Mucosa of stomach (tissue), 1 donor: Measurements from ENCODE around the gene SFI1.
"Not testable (repeated sequence)": the region's sequence is repeated elsewhere in the genome, so short reads cannot be mapped to it uniquely, and the experiment has no call there.

Experiments
- H3K27me3 ChIP-seq: one replicate; pipeline ENCODE4 v1.7.0; 2013; ENCODE audit warnings: mild to moderate bottlenecking, low read length; ENCODE audit not compliant: control insufficient read depth, insufficient read depth
- H3K36me3 ChIP-seq: one replicate; pipeline ENCODE4 v1.7.0; 2013; ENCODE audit warnings: low read length; ENCODE audit not compliant: control insufficient read depth, insufficient read depth
- H3K4me1 ChIP-seq: one replicate; pipeline ENCODE4 v1.7.0; 2013; ENCODE audit warnings: mild to moderate bottlenecking, low read length; ENCODE audit not compliant: control insufficient read depth, insufficient read depth
- H3K4me3 ChIP-seq: one replicate; pipeline ENCODE4 v1.7.0; 2013; ENCODE audit warnings: low read length
- H3K9ac ChIP-seq: one replicate; pipeline ENCODE4 v1.7.0; 2013; ENCODE audit warnings: mild to moderate bottlenecking, low read length, moderate library complexity
- H3K9me3 ChIP-seq: one replicate; pipeline ENCODE4 v1.7.0; 2013; ENCODE audit warnings: mild to moderate bottlenecking, low read length, moderate library complexity; ENCODE audit not compliant: control insufficient read depth
- donor health status: Pancreatic carcinoma.

The SFI1 gene

DNA sequence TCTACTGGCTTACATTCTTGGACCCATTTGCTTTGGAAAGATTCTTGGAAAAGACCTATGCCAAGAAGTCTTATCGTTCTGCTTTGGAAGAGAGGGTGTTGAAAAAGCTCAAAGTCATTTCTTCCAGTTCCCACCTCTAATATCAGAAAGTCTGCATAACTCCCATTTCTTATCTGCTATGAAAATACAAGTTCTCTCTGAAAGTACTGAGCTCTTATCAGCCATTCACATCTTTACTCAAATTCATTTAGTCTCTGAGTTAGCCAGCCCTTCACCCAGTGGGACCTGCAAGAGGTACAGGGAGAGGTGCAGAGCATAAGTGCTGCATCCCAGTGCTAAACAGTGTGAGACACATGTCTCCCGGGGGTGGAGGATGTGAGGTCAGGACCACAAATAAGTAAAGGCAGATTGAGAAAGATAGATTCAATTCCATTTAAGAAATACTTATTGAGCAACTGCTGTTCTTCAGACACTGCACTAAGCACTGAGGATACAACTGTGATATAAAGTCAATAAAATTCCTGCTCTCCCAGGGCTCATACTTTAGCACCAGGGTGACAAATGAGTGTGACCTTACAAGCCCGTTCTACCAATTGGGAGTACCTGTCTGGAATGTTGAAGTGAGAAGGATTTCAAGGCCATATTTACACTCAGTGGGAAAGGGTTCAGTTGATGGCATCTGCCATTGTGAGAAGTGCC, 89.0 kb downstream of the SFI1 start:
- H3K9me3 ChIP-seq = no peaks in the 10 kb centered on the region
- no peak overlapping the region for H3K4me3 ChIP-seq
- peaks cover 12% of the 10 kb centered on the region for H3K4me1 ChIP-seq
- H3K27me3 ChIP-seq = no peaks in the 10 kb centered on the region
- H3K9ac ChIP-seq = no peak overlapping the region
- no peaks in the 10 kb centered on the region for H3K36me3 ChIP-seq

DNA sequence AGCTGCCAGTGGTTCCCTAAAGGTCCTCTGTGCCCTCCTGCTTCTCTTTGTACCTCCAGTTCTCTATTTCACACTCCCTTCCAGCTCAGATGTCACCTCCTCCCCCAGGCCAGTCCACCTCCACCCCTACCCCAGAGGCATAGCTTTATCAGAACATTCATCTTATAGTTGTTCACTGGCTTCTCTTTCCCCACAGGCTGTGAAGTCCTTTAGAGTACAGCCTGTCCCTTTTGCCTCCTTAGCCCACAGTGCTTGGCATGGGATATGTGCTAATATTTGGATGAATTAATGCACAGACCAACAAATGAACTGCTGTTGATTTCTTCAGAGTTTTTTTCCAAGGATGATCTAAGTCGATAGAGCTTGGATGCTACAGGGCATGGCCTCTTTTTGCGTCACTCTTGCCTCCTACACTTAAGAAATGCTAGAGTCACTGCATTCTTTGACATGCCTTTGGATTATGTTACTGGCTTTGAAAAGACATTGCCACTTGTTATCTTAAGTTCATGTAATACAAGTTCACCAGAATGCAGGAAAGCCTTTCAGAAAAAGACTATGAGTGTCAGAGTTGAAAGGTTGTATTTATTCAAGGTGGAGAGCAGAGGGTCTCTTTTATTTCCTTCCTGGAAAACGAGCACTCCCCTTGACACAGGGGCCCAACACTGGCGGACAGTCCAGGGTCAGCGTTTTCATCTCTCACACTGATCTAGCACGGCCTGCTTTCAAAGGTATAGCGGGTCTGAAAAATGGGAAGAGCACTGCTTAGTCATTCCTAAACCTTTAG, 90.0 kb downstream of the SFI1 start:
- H3K27me3 ChIP-seq = no peaks in the 10 kb centered on the region
- peaks cover 8% of the 10 kb centered on the region for H3K4me1 ChIP-seq
- no peaks in the 10 kb centered on the region for H3K9me3 ChIP-seq
- no peaks in the 10 kb centered on the region for H3K36me3 ChIP-seq
- H3K4me3 ChIP-seq = no peak overlapping the region
- H3K9ac ChIP-seq = no peak overlapping the region

DNA sequence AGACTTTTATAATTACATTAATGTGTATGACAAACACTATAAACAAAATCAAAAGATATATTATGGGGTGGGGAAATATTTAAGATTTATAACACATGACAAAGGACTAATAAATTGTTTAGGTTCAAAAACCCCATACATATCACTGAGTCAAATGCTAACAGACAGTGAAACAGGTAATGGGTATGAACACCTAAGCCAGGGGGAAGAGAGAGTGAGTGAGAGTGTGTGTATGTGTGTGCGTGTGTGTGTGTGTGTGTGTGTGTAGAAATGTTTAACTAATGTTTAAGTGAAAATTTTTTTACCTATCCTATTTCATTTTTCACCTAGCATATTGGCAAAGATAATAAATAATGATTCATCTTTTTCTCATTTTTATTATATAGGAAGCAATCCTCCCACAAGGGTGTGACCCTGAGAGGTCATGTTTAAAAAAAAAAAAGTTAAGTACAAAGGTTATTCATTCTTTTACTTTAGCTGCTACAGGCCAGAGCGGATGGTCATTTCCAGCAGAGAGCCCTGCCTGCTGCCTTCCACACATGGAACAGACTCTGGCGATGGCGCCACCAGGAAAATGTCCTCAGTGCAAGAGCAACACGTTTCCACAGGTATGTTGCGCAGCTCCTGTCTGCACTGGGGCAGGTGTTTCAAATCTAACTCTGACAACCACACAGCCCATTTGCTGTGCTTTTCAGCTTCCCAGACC, 92.8 kb downstream of the SFI1 start:
- Histone ChIP-seq H3K9me3 (no peaks in the 10 kb centered on the region), H3K27me3 (no peaks in the 10 kb centered on the region), H3K36me3 (no peaks in the 10 kb centered on the region), H3K4me1 (peaks cover 8% of the 10 kb centered on the region), H3K9ac (no peak overlapping the region), H3K4me3 (no peak overlapping the region)

DNA sequence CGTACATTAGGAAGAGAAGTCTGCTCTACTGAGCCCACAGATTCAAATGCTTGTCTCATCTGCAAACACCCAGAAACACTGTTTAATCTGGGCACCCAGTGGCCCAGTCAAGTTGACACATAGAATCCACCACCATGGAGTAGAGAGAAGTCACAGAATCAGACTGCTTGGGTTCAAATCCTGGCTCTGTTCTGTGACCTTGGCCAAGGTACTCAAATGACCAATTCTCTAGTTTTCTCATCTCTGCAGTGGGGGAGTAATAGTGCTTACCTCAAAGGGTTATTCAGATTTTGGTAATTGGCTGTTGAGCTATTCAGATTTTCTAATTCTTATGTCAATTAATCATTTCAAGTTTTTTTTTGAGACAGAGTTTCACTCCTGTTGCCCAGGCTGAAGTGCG, 93.8 kb downstream of the SFI1 start:
- not testable (repeated sequence) for H3K27me3 ChIP-seq, H3K9ac ChIP-seq, H3K9me3 ChIP-seq, H3K4me3 ChIP-seq, H3K36me3 ChIP-seq, H3K4me1 ChIP-seq

DNA sequence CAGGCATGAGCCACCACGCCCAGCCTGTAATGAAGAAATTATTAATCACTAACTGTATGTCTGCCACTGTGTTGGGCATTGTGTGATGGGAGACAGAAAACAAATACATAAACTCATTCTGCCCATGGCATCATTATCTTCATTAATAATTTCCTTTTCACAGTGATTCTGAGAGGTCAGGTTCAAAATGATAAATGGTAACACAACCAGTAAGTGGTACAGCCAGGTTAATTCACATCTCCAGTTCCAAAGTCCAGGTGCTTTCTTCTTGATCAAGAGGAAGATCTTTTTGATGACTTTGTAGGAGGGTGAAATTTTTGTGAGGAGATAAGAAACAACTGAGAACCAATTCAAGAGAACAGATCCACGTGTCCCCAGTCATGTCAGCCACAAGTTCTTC, 98.9 kb downstream of the SFI1 start:
- H3K4me3 ChIP-seq = no peak overlapping the region

DNA sequence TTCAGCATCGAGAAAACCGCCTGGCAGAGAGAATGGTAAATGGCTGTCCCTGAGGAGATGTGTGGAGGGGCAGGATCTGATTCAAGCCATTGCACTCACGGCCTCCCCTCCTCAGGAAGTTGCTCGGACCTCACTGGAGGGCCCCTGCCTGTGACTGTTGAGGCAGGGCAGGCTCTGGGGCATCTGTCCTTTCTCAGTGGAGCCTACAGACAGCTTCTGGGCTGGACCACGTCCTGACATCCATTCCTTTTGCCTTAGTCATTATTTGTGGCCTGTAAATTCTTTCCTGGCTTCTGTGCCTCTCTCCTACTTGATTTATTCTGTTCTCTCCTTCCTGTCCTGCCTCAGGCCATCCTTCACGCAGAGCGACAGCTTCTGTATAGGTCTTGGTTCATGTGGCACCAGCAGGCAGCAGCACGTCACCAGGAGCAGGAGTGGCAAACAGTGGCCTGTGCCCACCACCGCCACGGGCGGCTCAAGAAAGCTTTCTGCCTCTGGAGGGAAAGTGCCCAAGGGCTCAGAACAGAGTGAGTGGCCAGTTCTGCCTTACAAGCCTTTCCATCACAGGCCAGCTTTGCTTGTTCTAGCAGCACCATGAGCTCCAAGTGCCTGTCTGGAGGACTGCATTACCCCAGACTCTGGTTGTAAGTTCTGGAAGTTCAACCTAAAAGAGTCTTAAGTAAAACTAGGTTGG, 106.1 kb downstream of the SFI1 start:
- Histone ChIP-seq H3K4me1 (peaks cover 15% of the 10 kb centered on the region), H3K9me3 (no peaks in the 10 kb centered on the region), H3K36me3 (no peaks in the 10 kb centered on the region), H3K27me3 (no peaks in the 10 kb centered on the region), H3K4me3 (no peak overlapping the region), H3K9ac (no peak overlapping the region)

More for the DNA sequence above, 98.9 kb downstream of the SFI1 start:
- Histone ChIP-seq H3K4me1 (no peaks in the 10 kb centered on the region), H3K9me3 (no peaks in the 10 kb centered on the region), H3K36me3 (no peaks in the 10 kb centered on the region), H3K27me3 (no peaks in the 10 kb centered on the region), H3K9ac (no peak overlapping the region)

DNA sequence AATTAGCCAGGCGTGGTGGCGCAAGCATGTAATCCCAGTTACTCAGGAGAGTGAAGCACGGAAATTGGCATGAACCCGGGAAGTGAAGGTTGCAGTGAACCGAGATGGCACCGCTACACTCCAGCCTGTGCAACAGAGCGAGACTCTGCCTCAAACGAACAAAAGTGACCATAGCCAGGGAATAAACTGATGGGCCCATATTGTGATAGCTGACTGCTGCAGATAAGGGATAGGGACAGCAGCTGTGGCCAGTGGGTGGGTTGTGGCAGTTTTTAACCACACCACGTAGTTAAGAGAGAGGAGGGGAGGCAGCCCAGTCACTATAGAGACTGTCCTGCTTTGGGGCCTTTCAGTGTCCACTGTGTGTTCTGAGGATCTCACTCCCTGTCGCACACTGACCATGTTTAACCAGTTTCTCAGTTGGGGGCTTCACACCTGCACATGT, 106.8 kb downstream of the SFI1 start:
- no peak overlapping the region for H3K9ac ChIP-seq
- H3K9me3 ChIP-seq = no peaks in the 10 kb centered on the region
- no peak overlapping the region for H3K4me3 ChIP-seq
- no peaks in the 10 kb centered on the region for H3K36me3 ChIP-seq
- H3K27me3 ChIP-seq = no peaks in the 10 kb centered on the region
- peaks cover 15% of the 10 kb centered on the region for H3K4me1 ChIP-seq

DNA sequence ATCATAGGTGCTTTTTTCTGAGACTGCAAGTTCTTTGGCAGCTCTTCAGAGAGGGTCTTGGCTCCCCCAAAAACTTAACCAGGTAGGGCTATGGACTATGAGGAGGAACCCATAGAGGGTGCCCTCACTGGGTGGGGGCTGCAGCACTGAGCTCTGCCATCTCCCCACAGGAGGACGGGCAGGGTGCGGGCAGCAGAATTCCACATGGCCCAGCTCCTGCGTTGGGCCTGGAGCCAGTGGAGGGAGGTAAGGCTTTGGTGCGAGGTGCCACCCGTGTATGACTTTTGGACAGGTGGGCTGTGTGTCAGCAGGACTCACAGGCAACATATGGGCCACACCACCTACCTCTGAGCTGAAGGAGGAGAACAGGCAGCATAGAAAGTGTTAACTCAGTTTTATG, 107.2 kb downstream of the SFI1 start:
- Histone ChIP-seq H3K4me1 (peaks cover 15% of the 10 kb centered on the region), H3K4me3 (no peak overlapping the region), H3K9me3 (no peaks in the 10 kb centered on the region), H3K9ac (no peak overlapping the region), H3K27me3 (no peaks in the 10 kb centered on the region), H3K36me3 (no peaks in the 10 kb centered on the region)

DNA sequence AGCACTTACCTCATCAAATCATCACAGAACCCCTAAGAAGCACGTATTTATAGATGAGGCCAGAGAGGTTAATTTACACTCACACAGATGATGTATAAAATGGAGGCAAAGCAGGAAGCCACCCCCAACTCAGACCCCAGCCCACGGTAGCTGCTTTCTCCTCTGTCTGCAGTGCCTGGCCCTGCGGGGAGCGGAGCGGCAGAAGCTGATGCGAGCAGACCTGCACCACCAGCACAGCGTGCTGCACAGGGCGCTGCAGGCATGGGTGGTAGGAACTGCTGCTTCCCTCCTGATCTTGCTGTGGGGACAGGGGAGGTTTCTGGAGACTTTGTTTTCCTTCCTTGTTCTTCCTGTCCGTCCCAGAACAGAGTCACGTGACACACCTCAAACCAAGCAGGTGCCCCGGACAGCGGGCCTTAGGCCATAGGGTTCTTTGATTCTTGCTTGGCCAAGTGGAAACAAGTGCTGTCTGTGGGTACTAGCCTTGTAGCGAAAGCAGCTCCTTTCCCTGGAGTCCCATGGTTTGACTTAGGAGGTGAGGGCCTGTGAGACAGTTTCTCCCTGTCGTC, 107.9 kb downstream of the SFI1 start:
- no peaks in the 10 kb centered on the region for H3K36me3 ChIP-seq
- H3K9ac ChIP-seq = no peak overlapping the region
- peaks cover 15% of the 10 kb centered on the region for H3K4me1 ChIP-seq
- no peaks in the 10 kb centered on the region for H3K9me3 ChIP-seq
- H3K27me3 ChIP-seq = no peaks in the 10 kb centered on the region
- no peak overlapping the region for H3K4me3 ChIP-seq

DNA sequence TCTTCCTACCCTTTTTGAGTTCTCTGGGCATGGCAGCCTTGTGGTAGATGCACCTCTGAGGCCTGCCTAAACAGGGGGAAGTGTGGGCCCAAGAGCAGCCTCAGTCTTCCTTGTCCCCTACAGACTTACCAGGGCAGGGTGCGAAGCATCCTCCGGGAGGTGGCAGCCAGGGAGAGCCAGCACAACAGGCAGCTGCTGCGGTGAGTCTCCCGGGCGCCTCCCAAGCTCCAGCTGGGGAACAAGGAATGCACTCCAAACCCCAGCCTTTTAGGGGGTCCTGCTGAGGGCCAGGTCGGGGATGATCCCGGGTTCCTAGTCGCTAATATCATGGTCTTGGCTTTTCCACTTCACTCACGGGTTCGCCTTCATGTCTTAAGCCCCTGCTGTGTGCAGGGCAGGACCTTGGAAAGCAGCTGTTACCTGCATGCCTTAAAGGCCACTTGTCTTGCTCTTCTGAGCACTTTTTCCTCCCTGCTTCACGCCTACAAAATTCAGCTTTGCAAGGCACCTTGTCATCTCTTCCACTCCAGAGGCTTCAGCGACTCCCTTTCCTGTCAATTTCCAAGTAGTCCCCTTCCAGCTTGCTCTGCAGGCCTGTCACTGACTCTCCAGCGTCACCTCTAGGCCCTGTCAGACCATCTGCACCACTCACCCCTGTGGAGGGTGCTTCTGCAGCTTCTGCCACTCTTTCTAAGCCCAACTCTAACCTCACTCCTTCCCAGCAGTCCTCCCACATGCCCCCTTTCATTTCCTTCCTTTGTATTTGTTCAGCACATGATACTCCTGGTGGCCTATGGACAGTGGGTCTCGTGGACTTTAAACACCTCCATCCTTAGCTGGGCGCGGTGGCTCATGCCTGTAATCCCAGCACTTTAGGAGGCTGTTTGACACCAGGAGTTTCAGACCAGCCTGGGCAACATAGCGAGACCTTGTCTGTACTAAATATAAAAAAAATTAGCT, 108.7 kb downstream of the SFI1 start:
- peaks cover 15% of the 10 kb centered on the region for H3K4me1 ChIP-seq
- H3K9me3 ChIP-seq = no peaks in the 10 kb centered on the region
- H3K9ac ChIP-seq = no peak overlapping the region
- no peaks in the 10 kb centered on the region for H3K27me3 ChIP-seq
- H3K36me3 ChIP-seq = no peaks in the 10 kb centered on the region
- H3K4me3 ChIP-seq = no peak overlapping the region
